Fibroblast of skin of scalp (primary cell): ENCODE data around the gene FKBP2.

Experiments used
- DNase-seq: peaks from one replicate; pipeline ENCODE4 v3.0.0-alpha.2; 2013

The FKBP2 gene

GRCh38 chr11:64250415-64251015 lies 9.6 kb downstream of the FKBP2 start:
- DNase-seq, result peak; percentile 27

DNA sequence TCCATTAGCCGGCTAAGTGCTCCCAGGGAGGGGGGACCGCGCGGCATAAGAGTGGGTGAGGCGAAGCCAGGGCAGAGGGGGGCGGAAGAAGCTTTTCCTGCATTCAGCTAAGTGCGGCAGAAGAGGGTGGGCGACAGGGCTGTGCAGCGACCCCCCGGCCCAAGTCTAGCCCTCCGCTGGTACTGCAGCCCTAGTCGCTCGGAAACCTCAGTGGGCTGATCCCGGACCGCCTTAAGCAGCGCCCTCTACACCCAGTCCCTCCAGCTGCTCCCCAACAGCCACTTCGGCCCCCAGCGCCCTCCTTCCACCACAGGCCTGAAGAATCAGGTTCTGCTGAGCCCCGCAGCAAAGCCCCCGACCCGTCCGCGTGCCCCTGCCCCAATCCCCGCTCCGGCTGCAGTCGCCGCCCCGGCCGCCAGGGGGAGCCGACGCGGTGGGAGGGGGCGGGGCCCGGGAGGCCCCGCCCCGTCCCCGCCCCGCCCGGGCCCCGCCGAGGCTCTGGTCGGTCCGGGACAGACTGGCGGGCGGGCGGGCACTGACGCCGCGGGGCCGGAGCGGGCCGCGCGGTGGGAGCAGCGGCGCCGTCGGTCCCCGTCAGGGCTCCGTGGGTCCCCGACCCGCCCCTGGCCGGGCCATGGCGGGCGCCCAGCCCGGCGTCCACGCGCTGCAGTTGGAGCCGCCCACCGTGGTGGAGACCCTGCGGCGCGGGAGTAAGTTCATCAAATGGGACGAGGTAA lies 10.3 kb downstream of the FKBP2 start, which contains the start of gene PLCB3:
Gene PLCB3 (plus strand): TSS at position 515 of the 737 bp plus-strand sequence. CDS start 120 bp downstream, at position 635.
- DNase-seq, result peak; percentile 59

- DNase-seq, result no peak
Observed at GRCh38 chr11:64251753-64252002, 10.8 kb downstream of the FKBP2 start.

DNA sequence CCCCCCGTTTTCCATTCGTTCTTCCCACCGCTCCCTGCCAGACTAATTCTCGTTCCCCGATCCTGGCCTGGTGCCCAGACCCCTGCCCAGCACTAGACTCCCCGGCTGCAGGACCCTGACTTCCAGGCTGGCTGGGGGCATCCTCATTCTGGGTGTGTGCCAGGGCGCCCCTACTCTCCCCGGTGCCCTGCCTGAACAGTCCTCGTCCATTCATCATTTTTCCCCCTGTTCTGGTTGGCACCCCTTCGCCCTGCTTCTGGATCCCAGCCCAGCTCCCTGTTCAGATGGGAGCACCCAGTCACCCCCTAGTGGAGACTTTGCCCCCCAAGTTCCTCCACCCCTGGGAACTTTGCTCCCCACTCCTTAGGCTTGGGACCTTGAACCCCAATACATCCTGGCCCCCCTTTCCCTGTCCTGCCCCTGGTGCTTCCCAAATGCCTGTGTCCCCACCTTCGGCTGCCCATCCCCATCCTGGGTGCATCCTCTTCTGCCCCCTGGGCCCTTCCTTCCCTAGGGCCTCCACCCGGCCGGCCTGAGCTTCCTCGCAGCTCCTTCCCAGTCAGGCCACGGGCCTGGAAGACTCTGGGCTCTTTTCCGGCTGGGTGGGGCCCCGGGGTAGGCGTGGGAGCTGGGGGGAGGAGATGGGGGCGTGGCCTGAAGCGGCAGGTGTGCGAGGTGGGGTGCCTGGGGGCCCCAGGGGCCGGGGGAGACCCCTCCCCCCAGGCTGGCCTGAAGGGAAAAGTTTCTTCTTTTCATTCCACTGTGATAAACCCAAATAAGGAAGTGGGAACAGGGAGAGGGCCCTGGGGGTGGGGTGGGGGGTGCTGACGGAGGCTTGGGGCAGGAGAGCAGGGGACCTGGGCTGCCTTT lies 11.3 kb downstream of the FKBP2 start:
- DNase-seq, result peak; percentile 45

GRCh38 chr11:64253043-64253442 lies 12.1 kb downstream of the FKBP2 start:
- no peak for DNase-seq

DNA sequence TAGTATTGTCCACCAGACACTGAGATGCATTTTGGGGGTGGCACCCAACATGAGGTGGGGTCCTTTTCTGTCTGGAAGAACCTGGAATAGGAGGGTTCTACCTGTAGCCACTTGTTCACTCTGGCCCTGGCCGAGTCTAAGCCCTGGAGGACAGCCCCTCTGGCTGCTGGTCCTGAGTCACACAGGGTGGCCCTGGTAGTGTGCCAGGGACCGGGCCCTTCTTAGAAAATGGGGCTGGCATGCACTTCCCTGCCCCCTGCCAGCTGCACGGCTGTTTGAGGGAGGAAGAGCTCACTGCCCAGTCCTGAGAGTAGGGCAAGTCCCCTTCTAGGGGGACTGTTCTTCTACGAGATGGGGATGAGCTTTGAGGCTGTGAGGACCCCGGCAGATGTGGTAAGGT lies 12.6 kb downstream of the FKBP2 start:
- no peak for DNase-seq

DNA sequence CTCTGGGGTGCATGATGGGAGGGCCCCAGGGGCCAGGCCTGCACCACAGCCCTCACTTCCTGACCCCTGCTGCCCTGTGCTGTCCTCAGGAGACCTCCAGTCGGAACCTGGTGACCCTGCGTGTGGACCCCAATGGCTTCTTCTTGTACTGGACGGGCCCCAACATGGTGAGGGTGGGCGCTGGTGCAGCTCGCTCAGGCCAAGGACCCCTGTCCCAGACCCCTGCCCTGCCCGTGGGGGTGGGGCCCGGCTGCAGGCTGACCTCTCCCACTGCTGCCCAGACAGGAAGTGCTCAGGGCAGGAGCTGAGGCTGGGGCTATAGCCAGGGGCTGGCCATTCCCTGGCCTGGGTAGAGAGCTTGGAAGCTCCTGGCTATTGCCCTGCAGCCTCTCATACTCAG lies 13.4 kb downstream of the FKBP2 start:
- DNase-seq, result no peak

GRCh38 chr11:64255135-64256128 lies 14.5 kb downstream of the FKBP2 start:
- no peak for DNase-seq

GRCh38 chr11:64256300-64256699 lies 15.4 kb downstream of the FKBP2 start:
- no peak for DNase-seq

GRCh38 chr11:64258356-64258755 lies 17.5 kb downstream of the FKBP2 start:
- DNase-seq, result no peak

DNA sequence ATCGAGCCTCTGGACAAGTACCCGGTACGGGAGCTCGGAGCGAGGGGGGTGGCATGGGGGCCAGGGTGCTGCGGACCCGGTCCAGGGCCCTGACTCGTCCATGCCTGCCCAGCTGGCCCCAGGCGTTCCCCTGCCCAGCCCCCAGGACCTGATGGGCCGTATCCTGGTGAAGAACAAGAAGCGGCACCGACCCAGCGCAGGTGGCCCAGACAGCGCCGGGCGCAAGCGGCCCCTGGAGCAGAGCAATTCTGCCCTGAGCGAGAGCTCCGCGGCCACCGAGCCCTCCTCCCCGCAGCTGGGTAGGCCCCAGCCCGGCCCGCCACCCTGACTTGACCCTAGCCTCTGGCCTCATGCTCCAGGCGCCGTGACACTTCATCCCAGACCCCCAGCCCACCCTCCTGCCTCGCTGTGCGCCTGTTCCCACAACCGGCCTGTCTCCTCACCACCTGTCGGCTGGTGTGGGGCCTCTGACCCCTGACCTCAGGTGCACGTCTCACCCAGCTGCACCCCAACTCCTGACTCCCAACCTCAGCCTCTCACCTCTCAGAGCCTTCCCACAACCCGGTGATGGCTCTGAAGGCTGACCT lies 18.1 kb downstream of the FKBP2 start:
- no peak for DNase-seq

- no peak for DNase-seq
Observed at GRCh38 chr11:64259533-64260067, 18.7 kb downstream of the FKBP2 start.

- no peak for DNase-seq
Observed at GRCh38 chr11:64260147-64260708, 19.3 kb downstream of the FKBP2 start.

GRCh38 chr11:64261556-64262080 lies 20.7 kb downstream of the FKBP2 start:
- no peak for DNase-seq

DNA sequence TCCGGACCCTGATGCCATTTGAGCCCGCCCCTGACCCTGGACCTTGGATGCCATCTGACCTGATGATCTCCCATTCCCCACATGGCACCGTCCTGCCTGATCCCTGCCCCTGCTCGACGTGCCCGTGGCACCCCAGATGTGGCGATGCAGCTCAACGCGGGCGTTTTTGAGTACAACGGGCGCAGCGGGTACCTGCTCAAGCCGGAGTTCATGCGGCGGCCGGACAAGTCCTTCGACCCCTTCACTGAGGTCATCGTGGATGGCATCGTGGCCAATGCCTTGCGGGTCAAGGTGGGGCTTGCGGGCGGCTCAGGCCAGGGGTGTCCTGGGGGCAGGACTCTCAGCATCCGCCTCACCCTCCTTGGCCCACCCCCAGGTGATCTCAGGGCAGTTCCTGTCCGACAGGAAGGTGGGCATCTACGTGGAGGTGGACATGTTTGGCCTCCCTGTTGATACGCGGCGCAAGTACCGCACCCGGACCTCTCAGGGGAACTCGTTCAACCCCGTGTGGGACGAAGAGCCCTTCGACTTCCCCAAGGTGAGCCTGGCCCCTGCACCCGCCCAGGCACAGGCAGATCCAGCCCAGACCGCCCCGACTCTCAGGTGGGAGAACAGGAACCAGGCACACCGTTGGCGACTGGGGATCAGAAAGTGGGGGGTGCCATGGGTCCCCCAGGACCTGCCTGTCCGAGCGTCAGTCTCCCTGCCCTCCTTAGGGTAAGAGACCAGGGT lies 21.5 kb downstream of the FKBP2 start:
- no peak for DNase-seq

GRCh38 chr11:64263021-64263946 lies 22.4 kb downstream of the FKBP2 start:
- peak; percentile 22 for DNase-seq

GRCh38 chr11:64263947-64264317 lies 23.0 kb downstream of the FKBP2 start:
- no peak for DNase-seq

GRCh38 chr11:64264371-64264852 lies 23.5 kb downstream of the FKBP2 start:
- no peak for DNase-seq
